ENCODE data around the gene GRID1.

DNA sequence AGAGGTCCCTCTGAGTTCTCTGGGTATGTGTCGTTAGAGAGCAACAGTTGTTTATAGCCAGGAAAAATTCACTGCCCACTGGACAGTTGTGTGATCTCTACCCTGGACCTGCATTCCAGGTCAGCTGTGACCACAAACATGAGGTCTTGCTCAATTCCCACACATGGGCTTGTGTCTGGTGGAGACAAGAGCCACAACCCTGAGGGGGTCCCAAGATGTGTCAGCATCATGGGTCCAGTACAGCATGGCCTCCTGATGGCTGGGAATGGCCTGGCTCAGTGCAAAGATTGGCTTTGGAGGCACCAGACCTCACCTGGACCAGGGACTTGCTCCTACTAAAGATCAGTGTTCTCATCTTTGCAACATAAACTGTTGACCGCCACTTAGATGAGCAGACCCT lies 751.6 kb downstream of the GRID1 start:
- TF ChIP-seq POLR2A (IDR thresholded peaks at IDR 0.05) = no peak
- TF ChIP-seq, protein P1, sequence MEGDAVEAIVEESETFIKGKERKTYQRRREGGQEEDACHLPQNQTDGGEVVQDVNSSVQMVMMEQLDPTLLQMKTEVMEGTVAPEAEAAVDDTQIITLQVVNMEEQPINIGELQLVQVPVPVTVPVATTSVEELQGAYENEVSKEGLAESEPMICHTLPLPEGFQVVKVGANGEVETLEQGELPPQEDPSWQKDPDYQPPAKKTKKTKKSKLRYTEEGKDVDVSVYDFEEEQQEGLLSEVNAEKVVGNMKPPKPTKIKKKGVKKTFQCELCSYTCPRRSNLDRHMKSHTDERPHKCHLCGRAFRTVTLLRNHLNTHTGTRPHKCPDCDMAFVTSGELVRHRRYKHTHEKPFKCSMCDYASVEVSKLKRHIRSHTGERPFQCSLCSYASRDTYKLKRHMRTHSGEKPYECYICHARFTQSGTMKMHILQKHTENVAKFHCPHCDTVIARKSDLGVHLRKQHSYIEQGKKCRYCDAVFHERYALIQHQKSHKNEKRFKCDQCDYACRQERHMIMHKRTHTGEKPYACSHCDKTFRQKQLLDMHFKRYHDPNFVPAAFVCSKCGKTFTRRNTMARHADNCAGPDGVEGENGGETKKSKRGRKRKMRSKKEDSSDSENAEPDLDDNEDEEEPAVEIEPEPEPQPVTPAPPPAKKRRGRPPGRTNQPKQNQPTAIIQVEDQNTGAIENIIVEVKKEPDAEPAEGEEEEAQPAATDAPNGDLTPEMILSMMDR (IDR thresholded peaks at IDR 0.05) = no peak

All from lower leg skin (tissue), 3 donors.